HG03460 (cell line): ENCODE measurements around the gene PDIA5.
A peak's percentile ranks its signal among the peaks of the same experiment; 100 is the strongest.

ENCODE experiments used
- ATAC-seq: cut with Tn5 transposase; IDR thresholded peaks from one replicate; pipeline ENCODE4 v1.9.1; 2021; ENCODE audit not compliant: unreplicated experiment

The PDIA5 gene

DNA sequence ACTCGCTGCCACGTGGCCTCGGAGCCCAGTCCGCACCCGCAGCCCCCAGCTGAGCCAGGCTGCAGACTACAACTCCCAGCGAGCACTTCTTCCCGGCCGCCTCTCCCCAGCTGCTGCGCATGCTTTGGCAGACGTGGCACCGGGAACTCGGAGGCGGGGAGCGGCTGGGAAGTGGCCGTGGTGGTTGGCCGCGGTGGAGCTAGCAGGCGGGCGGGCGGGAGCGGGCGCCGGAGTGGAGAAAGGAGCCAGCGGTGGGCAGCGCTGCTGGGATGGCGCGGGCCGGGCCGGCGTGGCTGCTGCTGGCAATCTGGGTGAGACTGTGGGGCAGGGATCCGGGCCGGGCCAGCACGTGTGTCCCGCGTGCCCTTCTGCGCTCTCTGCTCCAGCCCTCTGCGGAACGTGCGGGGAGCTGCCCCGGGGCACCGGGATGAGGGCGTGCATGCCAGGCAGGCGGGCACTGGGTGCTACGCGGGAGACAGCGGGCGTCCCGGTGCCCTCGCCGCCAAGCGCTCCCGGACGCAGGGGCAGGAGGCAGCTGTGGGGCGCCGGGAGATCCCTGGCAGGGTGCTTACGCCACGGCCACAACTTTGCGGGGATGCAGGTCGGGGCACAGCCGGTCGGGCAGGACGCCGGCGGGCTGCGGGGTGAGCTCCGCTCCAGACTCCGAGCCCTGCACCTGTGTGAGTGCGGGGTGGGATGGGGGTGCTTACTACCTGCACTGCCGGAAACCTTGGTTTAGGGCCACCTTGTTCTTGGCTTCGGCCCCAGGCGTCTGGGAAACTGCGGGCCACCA is at the start of gene PDIA5:
PDIA5 (plus strand) TSS at position 130 of the 793 bp plus-strand sequence; CDS start at position 270, 140 bp downstream.
- peak; percentile 83 for ATAC-seq

DNA sequence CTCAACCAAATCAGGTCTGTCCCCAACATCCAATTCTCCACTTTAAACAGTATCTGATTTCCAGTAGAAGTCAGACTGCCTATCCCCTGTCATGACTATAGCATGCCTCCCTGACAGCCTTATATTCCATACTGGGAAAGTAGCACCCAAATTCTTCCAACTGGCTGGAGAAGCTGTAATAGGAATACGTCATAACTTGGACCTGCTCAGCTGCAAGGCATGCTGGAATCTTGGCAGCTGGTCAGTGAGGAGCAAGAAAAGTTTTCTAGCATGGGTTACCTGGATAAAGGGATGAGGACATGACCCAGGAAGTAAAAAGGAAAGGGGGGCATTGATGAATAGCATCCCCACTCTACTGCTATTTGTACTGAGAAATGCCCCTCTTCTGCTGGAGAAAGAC is 48.1 kb upstream of the PDIA5 start:
- no peak for ATAC-seq

DNA sequence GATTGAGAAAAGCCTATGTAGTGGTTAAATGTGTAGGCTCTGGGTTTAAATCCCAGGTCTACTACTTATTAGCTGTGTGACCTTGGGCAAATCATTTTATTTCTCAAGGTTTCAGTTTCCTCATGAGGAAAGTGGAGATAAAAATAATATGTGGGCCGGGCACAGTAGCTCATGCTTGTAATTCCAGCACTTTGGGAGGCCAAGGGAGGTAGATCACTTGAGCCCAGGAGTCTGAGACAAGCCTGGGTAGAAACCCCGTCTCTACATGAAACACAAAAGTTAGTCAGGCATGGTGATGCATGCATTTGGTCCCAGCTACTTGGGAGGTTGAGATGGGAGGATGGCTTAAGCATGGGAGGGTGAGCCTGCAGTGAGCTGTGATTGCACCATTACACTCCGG is 47.7 kb upstream of the PDIA5 start:
- no peak for ATAC-seq

DNA sequence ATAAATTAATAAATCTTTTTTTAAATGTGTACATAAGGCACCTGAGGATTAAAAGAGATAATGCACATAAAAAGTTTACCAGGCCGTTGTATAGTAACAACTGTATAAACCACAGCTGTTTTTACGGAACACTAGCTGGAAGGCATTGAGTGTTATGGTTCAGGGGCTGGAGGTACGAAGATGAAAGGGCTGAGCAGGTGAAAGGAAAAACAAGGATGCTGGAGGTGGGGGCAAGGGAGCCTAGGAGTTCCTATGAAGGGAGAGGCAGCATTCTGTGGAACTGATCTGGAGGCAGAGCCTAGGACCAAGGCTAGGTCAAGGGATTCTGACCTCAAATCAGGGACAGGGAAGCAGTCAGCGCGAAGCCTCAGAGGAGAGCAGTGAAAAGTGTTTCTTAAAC is 47.2 kb upstream of the PDIA5 start:
- no peak for ATAC-seq

DNA sequence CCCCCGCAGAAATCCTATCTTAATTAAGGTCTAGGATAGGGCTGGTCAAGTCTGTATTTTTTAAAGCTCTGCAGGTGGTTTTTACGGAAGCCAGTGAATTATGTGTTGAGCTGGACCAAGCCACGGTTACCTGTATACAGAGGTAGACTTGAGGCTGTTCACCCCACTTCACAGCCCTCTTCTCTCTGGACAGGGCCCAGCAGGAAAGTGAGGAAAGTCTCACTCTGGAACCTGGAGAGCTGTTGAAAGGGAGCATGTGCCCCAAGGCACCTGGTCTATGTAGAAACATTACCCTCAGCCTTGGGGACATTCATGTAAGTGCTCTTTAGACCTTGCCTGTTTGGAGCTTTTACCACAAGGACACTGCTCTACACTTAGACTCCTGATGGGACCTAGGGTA is 46.1 kb upstream of the PDIA5 start:
- no peak for ATAC-seq

DNA sequence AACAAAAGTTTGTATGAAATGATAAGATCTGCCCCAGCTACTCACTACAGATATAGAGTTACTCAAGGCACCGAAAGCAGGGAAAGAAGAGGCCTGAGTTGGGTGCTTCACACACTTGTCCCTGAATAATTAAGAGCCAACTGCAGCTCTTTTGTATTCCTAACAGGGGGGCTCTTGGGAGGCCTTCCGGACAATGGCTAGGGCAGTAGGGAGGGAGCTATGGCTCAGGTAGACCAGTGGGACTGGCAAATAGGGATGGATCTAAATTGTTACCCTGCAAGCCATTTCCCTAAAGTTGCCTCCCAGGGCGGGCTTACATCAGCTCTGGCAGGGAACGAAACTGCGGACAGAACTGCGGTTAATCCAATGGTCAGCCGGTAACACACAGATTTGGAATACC is 45.4 kb upstream of the PDIA5 start:
- ATAC-seq = no peak

DNA sequence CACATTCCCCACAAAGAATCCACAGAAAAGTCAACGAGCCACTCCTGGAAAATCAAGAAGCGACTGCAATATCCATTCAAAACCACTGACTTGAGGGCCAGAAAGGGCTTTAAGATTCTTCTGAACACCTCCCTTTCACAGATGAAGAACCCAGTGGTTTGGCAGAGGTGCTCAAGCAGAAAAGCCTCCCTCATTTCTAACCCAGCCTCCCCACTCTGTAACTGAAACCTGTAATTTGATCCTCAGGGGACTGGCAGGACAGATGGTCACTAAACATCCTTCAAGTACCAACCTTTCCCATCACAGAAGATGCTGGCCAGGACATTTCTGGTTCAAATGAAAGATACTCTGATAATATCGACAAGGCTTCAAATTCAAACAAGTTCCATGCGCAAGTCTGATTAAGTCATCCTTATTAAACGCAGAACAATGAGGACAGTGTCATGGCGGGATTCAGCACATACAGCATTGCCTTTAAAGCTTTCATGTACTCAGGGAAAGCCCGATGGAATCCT is 44.8 kb upstream of the PDIA5 start:
- no peak for ATAC-seq

DNA sequence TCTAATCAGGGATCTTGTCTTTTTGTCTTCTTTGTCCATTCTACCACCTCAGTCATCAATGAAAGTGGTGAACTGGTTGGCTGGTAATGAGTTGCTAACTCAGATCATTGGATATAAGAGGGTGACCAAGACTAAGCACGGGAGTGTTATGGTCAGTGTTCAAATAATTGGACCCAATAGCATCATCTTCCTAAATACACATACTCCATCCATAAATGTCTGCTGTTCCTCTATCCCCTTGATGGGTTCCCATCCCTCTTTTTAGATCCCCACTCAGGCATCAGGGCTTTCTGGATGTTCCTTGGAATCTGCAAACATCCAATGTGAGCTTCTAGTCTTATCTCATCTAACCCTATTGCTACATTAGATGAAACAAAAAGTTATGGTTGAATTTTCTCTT is 42.8 kb upstream of the PDIA5 start:
- ATAC-seq = no peak

DNA sequence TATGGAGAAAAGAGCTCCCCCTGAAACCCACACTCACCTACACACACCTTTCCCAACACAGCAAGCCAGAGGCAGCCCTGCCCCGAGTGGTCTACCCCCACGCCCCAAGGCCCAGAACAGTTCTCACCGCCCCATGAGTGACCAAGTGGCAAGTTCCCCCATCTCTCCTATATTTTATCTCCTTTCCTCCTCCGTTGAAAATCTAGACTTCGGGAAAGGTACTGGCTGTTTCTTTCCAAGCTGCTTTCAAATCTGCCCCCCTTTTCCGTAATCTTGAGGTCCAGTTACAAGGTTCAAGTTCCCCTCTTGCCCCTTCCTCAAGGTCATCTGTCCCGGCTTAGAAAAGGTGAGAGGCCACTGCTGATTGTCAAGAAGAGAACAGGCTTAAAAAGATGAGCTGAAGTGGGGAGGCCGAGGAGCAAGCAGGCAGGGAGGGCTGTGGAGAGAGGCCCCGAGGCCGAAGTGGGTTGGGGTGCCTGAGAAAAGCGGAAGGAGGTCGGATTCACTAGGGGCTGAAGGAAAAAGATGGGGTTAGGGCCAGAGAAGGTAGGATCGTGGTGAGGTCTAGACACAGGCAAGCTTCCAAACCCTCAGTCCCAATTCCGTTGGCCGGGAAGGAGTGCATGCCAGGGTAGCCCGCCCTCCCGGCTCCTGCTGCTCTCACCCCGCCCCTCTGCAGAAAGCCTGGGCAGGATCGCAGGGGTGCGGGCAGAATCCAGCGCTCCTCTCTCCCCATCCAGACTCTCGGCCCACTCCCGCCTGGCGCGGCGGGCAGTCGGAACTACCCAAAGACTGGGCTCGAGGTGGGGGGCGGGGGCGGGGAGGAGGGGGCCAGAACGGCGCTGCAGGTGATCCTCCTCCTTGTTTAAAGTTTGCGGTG is 40.9 kb upstream of the PDIA5 start:
- ATAC-seq = no peak

DNA sequence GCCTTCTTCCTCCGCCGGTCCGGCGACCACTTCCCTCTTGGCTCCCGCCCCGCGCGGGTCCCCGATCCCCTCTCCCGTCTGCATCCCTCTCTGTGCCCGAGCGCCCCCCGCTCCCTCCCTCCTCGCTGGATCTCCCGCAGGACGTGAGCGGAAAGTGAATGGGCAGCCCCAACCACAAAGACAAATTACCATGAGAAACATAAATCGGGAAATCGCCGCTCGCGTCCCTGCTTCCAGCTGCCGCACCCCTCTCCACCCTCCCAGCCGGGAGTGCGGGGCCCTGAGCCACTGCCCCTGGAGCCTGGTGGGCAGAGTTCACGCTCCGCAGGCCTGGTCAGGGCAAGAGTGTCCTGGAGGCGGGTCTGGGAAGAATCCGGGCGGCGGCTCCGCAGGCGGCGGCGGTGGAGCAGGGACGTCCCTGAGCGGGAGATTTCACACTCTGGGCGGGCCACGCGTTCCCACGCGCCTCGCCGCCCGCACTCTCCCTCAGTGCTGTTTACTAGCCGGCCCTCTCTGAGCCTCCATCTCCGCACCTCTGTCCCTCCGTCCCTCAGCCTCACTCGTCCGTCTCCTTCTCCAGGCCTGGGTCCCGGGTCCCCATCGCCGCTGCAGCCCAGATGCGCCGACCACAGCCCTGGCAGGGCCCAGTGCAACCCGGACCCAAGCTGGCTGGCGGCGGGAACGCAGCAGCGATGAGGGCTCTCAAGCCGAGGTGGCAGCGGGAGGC is 40.1 kb upstream of the PDIA5 start:
- no peak for ATAC-seq

DNA sequence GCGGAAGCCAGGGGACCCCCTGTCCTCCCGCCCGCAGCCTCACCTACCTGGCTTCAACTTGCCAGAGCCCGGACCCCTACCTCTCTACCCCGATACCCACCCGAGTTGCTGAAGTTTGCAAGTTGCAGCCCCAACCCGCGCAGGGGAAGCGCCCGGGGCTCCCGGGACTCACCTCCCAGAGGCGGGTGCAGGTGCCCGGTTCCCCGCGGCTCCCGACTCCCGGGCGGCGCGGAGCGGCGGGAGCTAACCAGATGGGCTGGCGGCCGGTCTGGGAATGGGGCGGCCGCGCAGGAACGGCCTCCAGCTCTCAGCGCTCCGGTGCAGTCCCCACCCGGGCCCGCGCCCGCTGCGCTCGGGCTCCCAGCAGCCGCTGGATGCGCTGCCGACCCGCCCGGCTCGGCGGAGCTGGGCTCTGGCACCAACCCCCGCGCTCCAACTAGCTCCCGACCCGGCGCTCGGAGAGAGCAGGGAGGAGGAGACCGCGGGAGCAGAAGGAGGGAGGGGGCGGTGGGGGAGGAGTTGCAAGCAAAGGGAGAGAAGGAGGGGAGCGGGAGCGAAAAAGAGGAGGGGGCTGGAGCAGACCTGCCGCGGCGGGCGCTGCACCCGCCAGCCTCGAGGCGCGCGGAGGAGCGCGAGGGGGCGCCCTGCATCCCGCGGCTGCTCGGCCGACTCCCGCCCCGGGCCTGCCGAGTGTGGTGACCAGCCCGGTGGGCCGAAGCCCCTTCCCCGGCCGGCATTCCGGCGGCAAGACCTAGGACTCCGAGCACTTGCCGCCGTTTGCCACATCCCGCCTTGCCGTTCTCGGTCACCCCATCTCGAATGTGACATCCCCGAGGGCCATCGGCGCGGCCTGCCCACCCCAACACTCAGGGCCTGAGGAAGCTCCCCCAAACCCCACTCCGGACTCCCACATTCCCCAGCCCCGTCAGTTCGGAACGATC is 39.3 kb upstream of the PDIA5 start, which contains the start of gene SEMA5B:
SEMA5B (minus strand) TSS at position 472 of the 941 bp plus-strand sequence. CDS start 66,500 bp downstream, outside the sequence.
- ATAC-seq = no peak

DNA sequence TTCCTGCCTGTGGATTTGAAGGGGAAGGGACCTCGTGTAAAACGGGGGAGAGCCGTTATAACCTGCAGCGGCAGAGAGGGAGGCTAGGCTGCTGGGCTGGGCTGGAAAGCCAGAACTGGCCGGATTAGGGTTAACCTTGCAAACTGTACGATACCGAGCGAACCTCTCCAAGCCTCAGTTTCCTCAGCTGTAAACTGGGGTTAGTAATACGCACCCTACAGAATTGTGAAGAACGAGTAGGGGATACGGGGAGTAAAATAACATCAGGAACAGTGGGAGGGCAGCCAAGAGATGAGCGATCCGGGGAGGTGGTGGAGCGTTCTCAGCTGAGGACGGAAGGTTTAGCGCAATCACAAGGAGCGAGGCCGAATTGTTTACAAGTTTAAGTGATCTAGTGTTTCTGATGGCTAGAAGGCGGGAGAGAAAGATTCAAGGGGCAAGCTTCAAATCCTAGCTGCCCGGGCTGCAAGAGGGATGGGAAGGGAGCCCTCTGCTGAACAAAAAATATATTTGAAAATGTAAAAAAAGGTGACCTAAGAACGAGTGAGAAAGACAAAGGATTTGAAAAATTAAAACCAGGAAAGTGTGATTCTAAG is 38.5 kb upstream of the PDIA5 start:
- ATAC-seq = no peak

DNA sequence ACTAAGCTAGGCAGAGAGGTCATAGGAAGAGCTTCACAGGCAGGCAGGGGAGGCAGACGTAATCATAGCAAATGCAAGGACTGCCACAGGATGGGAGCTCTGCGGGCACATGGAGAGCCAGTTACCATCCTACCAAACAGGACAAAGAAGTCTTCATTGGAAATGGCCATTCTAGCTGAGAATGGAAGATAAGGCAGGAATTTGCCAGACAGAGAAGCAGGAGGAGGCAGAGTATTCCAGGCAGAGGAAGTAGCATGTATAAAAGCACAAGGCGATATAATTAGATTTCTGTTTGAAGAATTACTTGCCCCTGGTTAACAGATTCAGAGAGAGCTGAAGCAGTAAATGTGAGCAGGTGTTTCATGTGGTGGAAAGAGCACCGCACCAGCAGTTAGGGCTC is 35.8 kb upstream of the PDIA5 start:
- ATAC-seq = no peak

DNA sequence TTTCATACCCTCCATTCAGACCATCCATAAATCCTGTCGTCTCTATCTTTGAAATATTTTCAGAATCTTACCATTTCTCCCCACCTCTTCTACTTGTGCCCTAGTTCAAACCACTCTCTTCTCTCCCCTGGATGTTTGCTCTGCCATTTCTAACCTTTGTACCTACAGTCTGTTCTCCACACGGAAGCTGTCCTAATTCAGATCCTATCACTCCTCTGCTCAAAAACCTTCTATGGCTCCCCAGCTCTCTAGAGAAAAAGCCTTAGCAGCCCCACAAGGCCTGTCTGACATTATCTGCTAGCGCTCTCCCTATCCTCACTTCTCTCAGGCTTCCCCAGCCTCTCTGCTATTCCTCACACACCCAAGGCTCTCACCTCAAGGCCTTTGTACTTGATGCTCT is 34.8 kb upstream of the PDIA5 start:
- no peak for ATAC-seq

DNA sequence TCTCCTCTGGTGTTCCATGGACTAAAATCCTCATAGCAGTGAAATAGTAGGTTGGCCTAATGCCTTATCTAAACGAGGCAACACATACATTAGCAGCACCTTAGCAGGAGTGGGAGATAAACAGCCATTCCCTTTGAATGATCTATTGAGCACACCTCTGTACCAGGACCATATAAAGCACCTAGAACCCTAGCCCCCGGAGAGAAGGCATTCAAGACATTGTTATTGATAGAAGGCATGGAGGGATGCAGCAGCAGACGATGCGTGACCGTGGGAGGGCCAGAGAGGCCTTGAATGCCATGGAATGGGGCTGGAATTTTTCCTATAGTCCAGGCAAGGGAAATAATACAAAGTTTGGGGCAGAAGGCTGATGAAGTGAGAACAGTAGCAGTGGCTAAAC is 32.7 kb upstream of the PDIA5 start:
- no peak for ATAC-seq

DNA sequence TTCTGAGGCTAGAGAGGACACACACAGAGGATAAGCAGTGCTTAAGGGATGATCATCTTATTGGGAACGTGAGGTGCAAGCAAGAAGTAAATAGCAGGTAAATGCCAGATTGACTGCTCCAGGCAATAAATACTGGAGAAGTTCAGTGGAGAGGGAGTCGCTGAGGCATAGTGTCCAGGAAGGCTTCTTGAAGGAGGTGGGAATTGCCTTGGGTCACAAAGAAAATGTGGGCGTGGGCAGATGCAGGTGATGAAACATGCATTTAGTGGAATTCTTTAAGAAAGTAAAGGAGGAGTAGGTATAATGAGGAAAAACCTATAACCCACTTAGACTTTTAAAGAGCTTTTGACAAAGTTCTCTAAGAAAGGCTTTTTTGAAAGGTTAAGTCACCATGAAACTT is 31.8 kb upstream of the PDIA5 start:
- no peak for ATAC-seq

DNA sequence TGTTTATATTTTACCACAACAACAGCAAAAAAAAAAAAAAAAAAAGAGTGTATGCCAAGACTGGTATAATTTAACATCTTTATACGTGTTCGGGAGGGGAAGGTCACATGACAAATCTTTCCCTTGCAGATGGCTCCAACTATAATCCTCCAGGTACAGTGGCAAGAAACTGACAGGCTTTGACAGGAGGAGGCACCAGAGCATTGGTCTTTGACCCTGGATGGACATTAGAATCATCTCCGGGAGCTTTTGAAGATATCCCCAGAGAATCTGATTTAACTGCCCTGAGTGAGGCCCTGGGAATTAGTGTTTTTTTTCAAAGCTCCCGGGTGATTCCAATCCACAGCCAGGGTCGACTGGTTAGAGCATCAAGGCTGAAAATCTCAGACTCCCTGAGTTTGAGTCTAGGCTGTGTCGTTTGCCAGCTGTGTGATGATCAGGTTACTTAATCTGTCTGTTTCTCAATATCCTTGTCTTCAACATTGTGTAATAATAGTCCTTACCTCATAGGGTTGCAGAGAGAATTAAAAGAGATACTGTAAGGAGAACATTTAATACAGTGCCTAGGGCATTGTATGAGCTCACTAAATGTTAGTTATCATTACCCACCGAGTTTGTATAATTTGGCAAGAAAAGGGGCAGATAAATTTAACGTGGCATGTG is 30.3 kb upstream of the PDIA5 start:
- ATAC-seq = no peak

DNA sequence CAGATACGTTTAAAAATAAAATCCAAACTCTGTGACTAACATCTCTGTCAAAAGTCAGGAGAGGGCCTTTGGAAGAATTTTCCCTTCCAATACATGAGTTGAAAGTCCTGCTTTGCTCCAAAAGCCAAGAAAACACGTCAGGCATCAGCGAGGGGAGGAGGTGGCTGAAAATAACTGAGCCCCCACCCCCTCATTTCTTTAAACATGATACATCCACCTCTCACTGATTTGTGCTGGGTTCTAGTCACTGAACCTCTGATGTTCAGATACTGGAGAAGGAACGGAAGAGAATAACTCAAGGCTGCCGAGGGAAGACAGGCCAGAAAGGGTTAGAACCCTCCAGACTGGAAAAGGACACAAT is 29.8 kb upstream of the PDIA5 start:
- ATAC-seq = no peak

DNA sequence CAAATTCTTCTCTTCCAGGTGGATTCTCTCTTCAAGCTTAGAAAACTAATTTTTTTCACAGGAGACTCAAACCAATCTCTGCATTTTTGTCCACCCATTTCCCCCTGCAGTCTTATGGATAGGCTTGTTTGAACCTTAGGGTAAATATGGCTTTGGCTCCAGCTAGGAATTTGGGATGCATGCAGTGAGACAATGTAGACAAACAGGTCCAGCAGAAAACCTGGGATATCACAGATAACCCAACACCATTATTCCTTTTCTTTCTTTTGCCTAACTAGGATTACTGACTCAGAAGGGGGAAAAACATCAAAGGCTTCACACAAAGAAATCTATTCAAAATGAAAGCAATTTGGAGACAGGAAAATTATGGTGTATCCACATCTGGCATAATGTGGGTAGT is 28.1 kb upstream of the PDIA5 start:
- ATAC-seq = no peak
